HepG2 (cell line): ENCODE results near the gene RHOBTB3. TPM values are rescaled to one million over a fixed set of nuclear protein-coding genes. Genes with fewer than 3 reads are reported as not detected.

Experiments
- ATAC-seq: fragments of 200-7000 bp; cut with Tn5 transposase; 3 replicates; pipeline ENCODE4 v1.9.1; 2020; ENCODE audit warnings: mild to moderate bottlenecking, moderate library complexity
- BruUV-seq: library from RNA; stranded (reverse); fragments of 400-500 nt; replicated peaks from 2 replicates; lab custom pipeline; 2021; lab: Mats Ljungman, UMichigan
- CTCF ChIA-PET: fragments of 300-600 bp; formaldehyde crosslinking; extraction: SDS; loops from one replicate; lab custom pipeline; 2021; ENCODE audit warnings: low total read pairs, inconsistent platforms, low intra/inter-chr PET ratio; lab: Yijun Ruan, JAX
- POLR2A ChIA-PET: fragments of 350-600 bp; sonication (Branson Sonifier 250); formaldehyde crosslinking; loops from one replicate; lab custom pipeline; 2020; ENCODE audit warnings: antibody characterized with exemption, inconsistent platforms; lab: Yijun Ruan, JAX
- DNase-seq: peaks from one replicate; pipeline ENCODE4 v3.0.0-alpha.2; 2015; ENCODE audit warnings: low spot score
- FAIRE-seq: peaks from 3 replicates; lab custom pipeline; 2011; peaks lifted over from hg19 to GRCh38; lab: Jason Lieb, UNC
- H2AFZ ChIP-seq: one replicate; pipeline ENCODE4 v1.6.1; 2011; ENCODE audit warnings: low read length, inconsistent platforms
- H3K27ac ChIP-seq: fragments of 300-600 bp; 3 replicates; pipeline ENCODE4 v1.8.0; 2011; ENCODE audit warnings: mixed run types, mild to moderate bottlenecking, mixed read lengths, low read length, inconsistent platforms; ENCODE audit not compliant: insufficient read depth; ENCODE audit errors: extremely low read length
- H3K27me3 ChIP-seq, 2 experiments: fragments of 200-600 bp in 1 of 2; 2 replicates in 1 of 2; 3 replicates in 1 of 2; pipeline versions ENCODE4 v1.6.0 to v1.8.0; 2011; ENCODE audit warnings: low read length in 2 of 2, mild to moderate bottlenecking in 2 of 2, moderate library complexity in 2 of 2, inconsistent platforms in 1 of 2; ENCODE audit not compliant: insufficient read depth in 2 of 2, control insufficient read depth in 1 of 2
- H3K36me3 ChIP-seq, 2 experiments: fragments of 200-600 bp in 1 of 2; replicated peaks in 1 of 2; 2 replicates in 1 of 2; 3 replicates in 1 of 2; pipeline versions ENCODE4 v1.5.1 to v1.8.0; 2011; ENCODE audit warnings: low read length in 2 of 2, inconsistent platforms in 1 of 2; ENCODE audit not compliant: insufficient read depth in 2 of 2, control insufficient read depth in 1 of 2
- H3K4me1 ChIP-seq: 2 replicates; pipeline ENCODE4 v1.5.1; 2012; ENCODE audit warnings: low read length, inconsistent platforms; ENCODE audit not compliant: insufficient read depth
- H3K4me2 ChIP-seq: 2 replicates; pipeline ENCODE4 v1.6.0; 2011; ENCODE audit warnings: low read depth, low read length, inconsistent platforms
- H3K4me3 ChIP-seq, 3 experiments: fragments of 200-600 bp in 1 of 3; sonication (generic), shearing (Covaris generic) in 1 of 3; replicated peaks in 1 of 3; 2 replicates each; pipeline ENCODE4 v1.5.1; 2011 to 2016; ENCODE audit warnings: low read length in 3 of 3, inconsistent platforms in 2 of 3, low read depth in 2 of 3, mild to moderate bottlenecking in 2 of 3, control low read depth in 1 of 3, mixed read lengths in 1 of 3; ENCODE audit not compliant: insufficient read depth in 1 of 3
- H3K79me2 ChIP-seq: one replicate; pipeline ENCODE4 v1.6.1; 2011; ENCODE audit warnings: low read length, inconsistent platforms; ENCODE audit not compliant: insufficient read depth
- H3K9ac ChIP-seq: 2 replicates; pipeline ENCODE4 v1.6.0; 2011; ENCODE audit warnings: mild to moderate bottlenecking, low read depth, low read length, inconsistent platforms; ENCODE audit not compliant: insufficient read depth
- H3K9me3 ChIP-seq: 2 replicates; pipeline ENCODE4 v1.5.1; 2012; ENCODE audit warnings: mild to moderate bottlenecking, low read length
- H4K20me1 ChIP-seq: 2 replicates; pipeline ENCODE4 v1.6.0; 2011; ENCODE audit warnings: inconsistent platforms, mild to moderate bottlenecking, low read length, moderate library complexity; ENCODE audit not compliant: insufficient read depth
- CEBPZ ChIP-seq: IDR thresholded peaks from 2 replicates; pipeline ENCODE4 v1.6.1; 2012; ENCODE audit warnings: low read length, improper control_type of control experiment
- HOXA5 ChIP-seq: sonication (generic); formaldehyde crosslinking; IDR thresholded peaks from 2 replicates; pipeline ENCODE4 v1.4.0; 2020; ENCODE audit warnings: missing genetic modification reagents
- MLXIP ChIP-seq: sonication (generic); formaldehyde crosslinking; IDR thresholded peaks from 2 replicates; pipeline ENCODE4 v1.9.0; 2021; ENCODE audit warnings: missing genetic modification reagents, borderline replicate concordance
- SMARCE1 ChIP-seq: fragments of 450-650 bp; IDR thresholded peaks from 2 replicates; pipeline ENCODE4 v1.6.1; 2017; ENCODE audit warnings: borderline replicate concordance
- SP5 ChIP-seq: IDR thresholded peaks from 2 replicates; pipeline ENCODE4 v1.6.1; 2016; ENCODE audit warnings: low read depth, borderline replicate concordance
- TBP ChIP-seq: sonication (generic); formaldehyde crosslinking; IDR thresholded peaks from 2 replicates; pipeline ENCODE4 v1.5.0; 2020; ENCODE audit warnings: missing genetic modification reagents
- TCF7L2 ChIP-seq: IDR thresholded peaks from 2 replicates; pipeline ENCODE4 v1.6.1; 2011; ENCODE audit warnings: mild to moderate bottlenecking, low read depth, low read length, moderate library complexity
- XBP1 ChIP-seq: sonication (generic); formaldehyde crosslinking; IDR thresholded peaks from 2 replicates; pipeline ENCODE4 v1.5.0; 2020; ENCODE audit warnings: missing genetic modification reagents
- ZBTB25 ChIP-seq: IDR thresholded peaks from 2 replicates; pipeline ENCODE4 v1.6.1; 2018; ENCODE audit warnings: missing genetic modification reagents
- ZBTB26 ChIP-seq: IDR thresholded peaks from 2 replicates; pipeline ENCODE4 v1.6.1; 2016; ENCODE audit warnings: missing compliant biosample characterization, missing genetic modification reagents, borderline replicate concordance
- ZFP91 ChIP-seq: sonication (generic); formaldehyde crosslinking; IDR thresholded peaks from 2 replicates; pipeline ENCODE4 v1.9.0; 2022; ENCODE audit warnings: missing genetic modification reagents, mild to moderate bottlenecking, borderline replicate concordance
- ZMYM4 ChIP-seq: sonication (generic); formaldehyde crosslinking; IDR thresholded peaks from 2 replicates; pipeline ENCODE4 v1.8.1; 2023; ENCODE audit warnings: mild to moderate bottlenecking, missing genetic modification reagents
- ZNF274 ChIP-seq: sonication (generic); formaldehyde crosslinking; IDR thresholded peaks from 2 replicates; pipeline ENCODE4 v1.5.1; 2020; ENCODE audit warnings: mild to moderate bottlenecking, missing genetic modification reagents
- ZNF446 ChIP-seq: sonication (generic); formaldehyde crosslinking; IDR thresholded peaks from 2 replicates; pipeline ENCODE4 v1.5.0; 2020; ENCODE audit warnings: mild to moderate bottlenecking, missing genetic modification reagents
- ZSCAN25 ChIP-seq: sonication (generic); formaldehyde crosslinking; IDR thresholded peaks from 2 replicates; pipeline ENCODE4 v1.8.0; 2022; ENCODE audit warnings: mild to moderate bottlenecking, missing genetic modification reagents
- ZSCAN29 ChIP-seq: sonication (generic); formaldehyde crosslinking; conservative IDR thresholded peaks from 2 replicates; pipeline ENCODE4 v1.4.0; 2020; ENCODE audit warnings: mild to moderate bottlenecking, missing genetic modification reagents
- WGBS: methylation state at CpG from one replicate; pipeline ENCODE4 v1.1.6; 2017; ENCODE audit warnings: low lambda C conversion rate; 5-methylcytosine and 5-hydroxymethylcytosine counted together
- in situ Hi-C: cut with HindIII; loops from 2 replicates; pipeline ENCODE4 v1.10.0; 2017; ENCODE audit warnings: low pct_unique_long_range_greater_than_20kb; ENCODE audit not compliant: extremely low pct_ligation_motif_present
- intact Hi-C: fragments of 100-400 bp; cut with micrococcal nuclease; formaldehyde crosslinking; loops from one replicate; pipeline ENCODE4 v1.10.0; 2022; ENCODE audit not compliant: unreplicated experiment
- polyA plus RNA-seq, 8 experiments: library from polyadenylated mRNA; depleted of rRNA in 3 of 8; stranded (reverse) in 7 of 8; unstranded in 1 of 8; fragments of >200 nt; fragmentation: Illumina TruSeq in 4 of 8; extraction: Trizol in 4 of 8; gene quantifications; 2 replicates each; pipeline versions ENCODE4 v1.2.1 to v1.2.3, GENCODE V29; 2011 to 2016; ENCODE audit warnings: low read depth in 4 of 8, missing spikeins in 1 of 8, mixed read lengths in 1 of 8; ENCODE audit not compliant: insufficient read depth in 1 of 8
- total RNA-seq, 5 experiments: library from RNA; depleted of rRNA; stranded (reverse); fragments of >200 nt; fragmentation: Illumina TruSeq; extraction: Trizol; gene quantifications; 2 replicates each; pipeline ENCODE4 v1.2.3, GENCODE V29; 2016; ENCODE audit warnings: low read depth in 1 of 5

Gene RHOBTB3
- total and polyA plus RNA-seq, 2 of the 13 experiments (the other 11 are each of a cell fraction or from before 2014, with no cell fraction given) = 31.6 to 35.4 TPM

GRCh38 chr5:95689680-95690079 is 41.5 kb upstream of the RHOBTB3 start:
- no peaks in the 10 kb centered on the region for H3K4me1 ChIP-seq
- no peak overlapping the region for H3K4me2 ChIP-seq
- WGBS = 0% methylated on average over 1 of the region's 1 CpG
- no peak overlapping the region for H3K9ac ChIP-seq
- in situ Hi-C loops (no loop called here), intact Hi-C loops (no loop called here)
- H3K27me3 ChIP-seq = no peaks in the 10 kb centered on the region
- CTCF ChIA-PET = no interaction called here
- H3K9me3 ChIP-seq = no peaks in the 10 kb centered on the region
- no peaks in the 10 kb centered on the region for H3K36me3 ChIP-seq
- no peak for FAIRE-seq
- no peak for DNase-seq
- H3K27ac ChIP-seq = no peak overlapping the region
- TF ChIP-seq SMARCE1 (no peak), TCF7L2 (no peak), ZMYM4 (CRISPR knock-in tag) (no peak), ZNF446 (no peak), XBP1 (CRISPR knock-in tag) (no peak), HOXA5 (CRISPR knock-in tag) (no peak), CEBPZ (no peak), MLXIP (CRISPR knock-in tag) (no peak), ZBTB25 (CRISPR knock-in tag) (no peak), ZSCAN29 (CRISPR knock-in tag) (no peak), TBP (no peak), ZNF274 (CRISPR knock-in tag) (no peak), ZBTB26 (no peak), ZFP91 (CRISPR knock-in tag) (no peak), ZSCAN25 (no peak), SP5 (CRISPR knock-in tag) (no peak)
- H4K20me1 ChIP-seq = no peaks in the 10 kb centered on the region
- H2AFZ ChIP-seq = no peak overlapping the region
- H3K4me3 ChIP-seq = no peak overlapping the region
- POLR2A ChIA-PET = no interaction called here
- no peaks in the 10 kb centered on the region for H3K79me2 ChIP-seq
- no TSS peak for BruUV-seq
- no peak for ATAC-seq
